SU-DHL-6 (cell line): ENCODE measurements around the gene USF1.
"Not testable (repeated sequence)": the region's sequence is repeated elsewhere in the genome, so short reads cannot be mapped to it uniquely, and the experiment has no call there.

Source experiments
- H2AFZ ChIP-seq: fragments of 200-600 bp; sonication (generic); 2 replicates; pipeline ENCODE4 v1.6.1; 2014; ENCODE audit warnings: low read depth, mild to moderate bottlenecking, moderate library complexity, mixed read lengths, antibody characterized with exemption, low read length; ENCODE audit not compliant: severe bottlenecking
- H3F3A ChIP-seq: fragments of 200-600 bp; shearing (Covaris generic); 2 replicates; pipeline ENCODE4 v1.6.0; 2016; ENCODE audit warnings: antibody characterized with exemption, mild to moderate bottlenecking; ENCODE audit not compliant: insufficient read depth
- H3K27ac ChIP-seq: fragments of 200-600 bp; sonication (generic); 2 replicates; pipeline ENCODE4 v1.5.1; 2016; ENCODE audit warnings: low read depth, mild to moderate bottlenecking, low read length, moderate library complexity, mixed read lengths
- H3K27me3 ChIP-seq: fragments of 200-600 bp; sonication (generic), shearing (Covaris generic); 2 replicates; pipeline ENCODE4 v1.6.0; 2014; ENCODE audit warnings: mild to moderate bottlenecking, low read length
- H3K36me3 ChIP-seq: fragments of 200-600 bp; sonication (generic); 2 replicates; pipeline ENCODE4 v1.6.1; 2014; ENCODE audit warnings: mild to moderate bottlenecking, low read length, mixed read lengths
- H3K4me2 ChIP-seq: fragments of 300-600, 200-600 bp; shearing (Covaris generic), sonication (generic); 2 replicates; pipeline ENCODE4 v1.6.0; 2014; ENCODE audit warnings: low read length, low read depth, mild to moderate bottlenecking; ENCODE audit not compliant: poor library complexity, severe bottlenecking
- H3K4me3 ChIP-seq: fragments of 200-600 bp; sonication (generic); 2 replicates; pipeline ENCODE4 v1.5.1; 2014; ENCODE audit warnings: antibody characterized with exemption, low read length, mild to moderate bottlenecking, mixed read lengths; ENCODE audit not compliant: insufficient read depth, poor library complexity, severe bottlenecking
- H3K79me2 ChIP-seq: fragments of 200-600 bp; sonication (generic); 2 replicates; pipeline ENCODE4 v1.6.1; 2014; ENCODE audit warnings: mild to moderate bottlenecking, low read length, moderate library complexity; ENCODE audit not compliant: insufficient read depth
- H3K9ac ChIP-seq: fragments of 200-600 bp; sonication (generic); 2 replicates; pipeline ENCODE4 v1.7.0; 2014; ENCODE audit warnings: mild to moderate bottlenecking, low read length
- H3K9me2 ChIP-seq: fragments of 200-600 bp; sonication (generic); replicated peaks from 2 replicates; pipeline ENCODE4 v1.6.1; 2014; ENCODE audit warnings: low read length; ENCODE audit not compliant: insufficient read depth
- H3K9me3 ChIP-seq: fragments of 200-600 bp; sonication (generic); 2 replicates; pipeline ENCODE4 v1.6.1; 2014; ENCODE audit warnings: low read length, mixed read lengths; ENCODE audit not compliant: insufficient read depth
- H4K20me1 ChIP-seq: fragments of 200-600 bp; sonication (generic); 2 replicates; pipeline ENCODE4 v1.6.1; 2014; ENCODE audit warnings: low read depth, mild to moderate bottlenecking, antibody characterized with exemption, low read length, moderate library complexity, mixed read lengths
- EZH2phosphoT487 ChIP-seq: fragments of 200-600 bp; sonication (generic), shearing (Covaris generic); conservative IDR thresholded peaks from 2 replicates; pipeline ENCODE4 v1.6.1; 2018; ENCODE audit warnings: mild to moderate bottlenecking, antibody characterized with exemption, low read length, moderate library complexity, mixed read lengths
- TF ChIP-seq, protein P1 (sequence below): fragments of 200-600 bp; sonication (generic); IDR thresholded peaks from one replicate; pipeline ENCODE4 v1.5.1; 2017; ENCODE audit warnings: antibody characterized with exemption, mild to moderate bottlenecking, low read length, moderate library complexity; ENCODE audit not compliant: insufficient read depth, poor library complexity, severe bottlenecking

USF1 gene

DNA sequence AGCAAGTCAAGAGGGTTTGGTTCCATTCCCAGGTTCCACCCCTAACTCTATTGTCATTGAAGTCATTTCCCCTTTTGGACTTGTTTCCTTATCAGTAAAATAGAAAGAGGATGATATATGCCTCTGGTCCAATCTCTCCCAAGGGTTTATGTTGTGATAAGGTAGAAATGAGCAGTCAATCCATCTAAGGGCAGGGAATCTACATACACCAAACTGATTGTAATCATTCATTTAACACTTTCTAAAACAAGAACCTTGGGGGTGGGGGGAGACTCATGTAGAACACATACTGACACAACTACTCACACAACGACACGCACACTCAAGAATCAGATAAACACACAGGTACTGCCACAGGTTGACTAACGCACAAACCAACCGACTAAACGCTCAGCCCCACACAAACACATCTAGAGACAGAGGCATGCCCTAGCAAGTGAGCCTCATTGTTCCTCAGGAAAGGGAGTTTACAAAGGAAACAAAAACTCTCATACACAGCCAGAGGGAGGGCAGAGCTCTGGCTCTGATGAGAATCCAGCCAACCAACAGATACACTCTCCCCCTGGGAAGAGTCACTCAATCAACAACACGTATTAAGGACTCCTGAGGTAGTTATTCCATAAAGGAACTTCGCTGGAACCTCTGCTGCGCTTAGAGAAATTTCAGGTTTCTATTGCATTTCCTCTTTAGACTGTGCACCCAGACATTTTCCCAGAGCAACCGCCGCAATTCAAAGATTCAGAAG is 25.9 kb downstream of the USF1 start:
- Histone ChIP-seq H3K79me2 (no peaks in the 10 kb centered on the region), H3K9ac (peak overlapping the region; percentile 59), H4K20me1 (no peaks in the 10 kb centered on the region), H3K27me3 (0 out of 2 replicates have a peak, but pooled peaks cover 3% of the 10 kb centered on the region), H3K9me2 (no peaks in the 10 kb centered on the region), H3K4me3 (peak overlapping the region; percentile 77), H2AFZ (no peak overlapping the region), H3K4me2 (peak overlapping the region; percentile 68), H3K9me3 (no peaks in the 10 kb centered on the region), H3K27ac (no peak overlapping the region), H3F3A (peaks cover 21% of the 10 kb centered on the region), H3K36me3 (no peaks in the 10 kb centered on the region)
- TF ChIP-seq, protein P1, sequence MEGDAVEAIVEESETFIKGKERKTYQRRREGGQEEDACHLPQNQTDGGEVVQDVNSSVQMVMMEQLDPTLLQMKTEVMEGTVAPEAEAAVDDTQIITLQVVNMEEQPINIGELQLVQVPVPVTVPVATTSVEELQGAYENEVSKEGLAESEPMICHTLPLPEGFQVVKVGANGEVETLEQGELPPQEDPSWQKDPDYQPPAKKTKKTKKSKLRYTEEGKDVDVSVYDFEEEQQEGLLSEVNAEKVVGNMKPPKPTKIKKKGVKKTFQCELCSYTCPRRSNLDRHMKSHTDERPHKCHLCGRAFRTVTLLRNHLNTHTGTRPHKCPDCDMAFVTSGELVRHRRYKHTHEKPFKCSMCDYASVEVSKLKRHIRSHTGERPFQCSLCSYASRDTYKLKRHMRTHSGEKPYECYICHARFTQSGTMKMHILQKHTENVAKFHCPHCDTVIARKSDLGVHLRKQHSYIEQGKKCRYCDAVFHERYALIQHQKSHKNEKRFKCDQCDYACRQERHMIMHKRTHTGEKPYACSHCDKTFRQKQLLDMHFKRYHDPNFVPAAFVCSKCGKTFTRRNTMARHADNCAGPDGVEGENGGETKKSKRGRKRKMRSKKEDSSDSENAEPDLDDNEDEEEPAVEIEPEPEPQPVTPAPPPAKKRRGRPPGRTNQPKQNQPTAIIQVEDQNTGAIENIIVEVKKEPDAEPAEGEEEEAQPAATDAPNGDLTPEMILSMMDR = no peak
- TF ChIP-seq EZH2phosphoT487 = no peak

DNA sequence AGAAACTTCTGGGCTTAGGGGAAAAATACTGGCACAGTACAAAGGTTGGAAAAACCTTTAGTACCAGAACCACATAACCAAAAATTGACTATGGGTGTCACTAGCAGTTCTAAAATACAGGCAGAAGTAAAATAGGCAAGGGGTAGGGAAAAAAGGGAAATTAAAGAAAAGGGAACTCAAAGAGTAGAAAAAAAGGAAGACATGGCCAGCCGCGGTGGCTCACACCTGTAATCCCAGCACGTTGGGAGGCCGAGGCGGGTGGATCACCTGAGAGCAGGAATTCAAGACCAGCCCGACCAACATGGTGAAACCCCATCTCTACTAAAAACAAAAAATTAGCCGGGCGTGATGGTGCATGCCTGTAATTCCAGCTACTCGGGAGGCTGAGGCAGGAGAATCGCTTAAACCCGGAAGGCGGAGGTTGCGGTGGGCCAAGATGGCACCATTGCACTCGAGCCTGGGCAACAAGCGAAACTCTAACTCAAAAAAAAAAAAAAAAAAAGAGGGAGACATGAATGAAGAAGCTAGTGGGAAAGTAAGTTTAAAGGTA is 26.6 kb downstream of the USF1 start:
- H3K36me3 ChIP-seq, H3K9me2 ChIP-seq, H3K27ac ChIP-seq, H3K4me3 ChIP-seq, H4K20me1 ChIP-seq, H3K79me2 ChIP-seq, H3K27me3 ChIP-seq, H3K9ac ChIP-seq, H3K9me3 ChIP-seq, H2AFZ ChIP-seq: not testable (repeated sequence)
- Histone ChIP-seq H3K4me2 (peak overlapping the region; percentile 68), H3F3A (peaks cover 21% of the 10 kb centered on the region)

DNA sequence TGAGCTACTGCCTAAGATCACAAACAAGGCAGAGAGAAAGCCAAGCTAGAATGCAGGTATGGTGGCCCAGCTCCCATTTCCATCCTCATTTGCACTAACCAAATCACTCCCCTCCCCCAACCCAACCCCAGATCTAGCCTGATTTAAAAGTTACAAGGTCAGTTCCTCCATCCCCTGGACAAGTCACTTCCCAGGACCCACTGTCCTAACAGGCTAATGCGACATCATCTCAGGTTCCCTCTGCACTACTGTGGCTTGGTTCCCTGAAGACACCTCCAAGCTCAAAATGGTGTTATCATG is 27.2 kb downstream of the USF1 start:
- H3K27me3 ChIP-seq = 0 out of 2 replicates have a peak, but pooled peaks cover 3% of the 10 kb centered on the region
- no peak for TF ChIP-seq EZH2phosphoT487
- TF ChIP-seq, protein P1 = no peak
- no peak overlapping the region for H2AFZ ChIP-seq
- no peak overlapping the region for H3K4me2 ChIP-seq
- no peaks in the 10 kb centered on the region for H4K20me1 ChIP-seq
- no peaks in the 10 kb centered on the region for H3K9me3 ChIP-seq
- no peaks in the 10 kb centered on the region for H3K36me3 ChIP-seq
- H3K27ac ChIP-seq = no peak overlapping the region
- no peaks in the 10 kb centered on the region for H3K9me2 ChIP-seq
- H3F3A ChIP-seq = peaks cover 21% of the 10 kb centered on the region
- H3K79me2 ChIP-seq = no peaks in the 10 kb centered on the region
- no peak overlapping the region for H3K9ac ChIP-seq
- no peak overlapping the region for H3K4me3 ChIP-seq
